Esophagus squamous epithelium (tissue), 5 donors: Measurements from ENCODE around the gene IFIT3. TPM values are rescaled to one million over a fixed set of nuclear protein-coding genes. Genes with fewer than 3 reads are reported as not detected.

Source experiments
- DNase-seq: peaks from one replicate; lab custom pipeline; 2025; lab: John Stamatoyannopoulos, UW
- H3K27ac ChIP-seq, 4 donors: fragments of 200-600 bp; sonication (generic); one replicate each; pipeline ENCODE4 v1.5.1; 2016 to 2019; ENCODE audit warnings: mild to moderate bottlenecking in 1 of 4
- H3K27me3 ChIP-seq, 4 donors: fragments of 200-600 bp; sonication (generic); 1 replicate in 3 of 4; 2 replicates in 1 of 4; pipeline versions ENCODE4 v1.5.1 to v1.6.0; 2017 to 2021; ENCODE audit warnings: antibody characterized with exemption in 1 of 4
- H3K36me3 ChIP-seq, 3 donors: fragments of 200-600 bp; sonication (generic); one replicate each; pipeline ENCODE4 v1.5.1; 2016 to 2019
- H3K4me1 ChIP-seq, 3 donors: fragments of 200-600 bp; sonication (generic); one replicate each; pipeline ENCODE4 v1.5.1; 2017 to 2019
- H3K4me3 ChIP-seq, 4 donors: fragments of 200-600 bp; sonication (generic); 1 replicate in 3 of 4; 2 replicates in 1 of 4; pipeline ENCODE4 v1.5.1; 2016 to 2019; ENCODE audit warnings: mild to moderate bottlenecking in 2 of 4, moderate library complexity in 1 of 4
- H3K9me3 ChIP-seq, 3 donors: fragments of 200-600 bp; sonication (generic); one replicate each; pipeline ENCODE4 v1.5.1; 2016 to 2019
- CTCF ChIP-seq, 6 experiments: fragments of 450-650 bp in 4 of 6; fragments of 200-600 bp in 2 of 6; sonication (generic) in 2 of 6; IDR thresholded peaks; one replicate each; pipeline ENCODE4 v1.5.1; 2016 to 2019; ENCODE audit warnings: antibody characterized with exemption in 6 of 6, mild to moderate bottlenecking in 4 of 6, moderate library complexity in 4 of 6
- POLR2A ChIP-seq, 4 donors: fragments of 450-650 bp; IDR thresholded peaks; one replicate each; pipeline ENCODE4 v1.6.1; 2017; ENCODE audit warnings: antibody characterized with exemption in 4 of 4, mild to moderate bottlenecking in 4 of 4, moderate library complexity in 3 of 4
- WGBS, 2 donors: methylation state at CpG; one replicate each; pipeline ENCODE4 v1.1.5; 2018; 5-methylcytosine and 5-hydroxymethylcytosine counted together
- intact Hi-C: fragments of 100-400 bp; cut with DNase I; formaldehyde crosslinking; loops from one replicate; pipeline ENCODE4 v1.15.0; 2022
- total RNA-seq, 4 donors: library from RNA; depleted of rRNA; stranded (reverse); fragments of >200 nt; gene quantifications; one replicate each; pipeline ENCODE4 v1.1.0, GENCODE V29; 2016
- donor health status: DM: yes; HTN: yes; CAD: no.

The IFIT3 gene
- total RNA-seq, 4 donors from 2014 or later: 1.0 to 14.6 (median 4.2) TPM

DNA sequence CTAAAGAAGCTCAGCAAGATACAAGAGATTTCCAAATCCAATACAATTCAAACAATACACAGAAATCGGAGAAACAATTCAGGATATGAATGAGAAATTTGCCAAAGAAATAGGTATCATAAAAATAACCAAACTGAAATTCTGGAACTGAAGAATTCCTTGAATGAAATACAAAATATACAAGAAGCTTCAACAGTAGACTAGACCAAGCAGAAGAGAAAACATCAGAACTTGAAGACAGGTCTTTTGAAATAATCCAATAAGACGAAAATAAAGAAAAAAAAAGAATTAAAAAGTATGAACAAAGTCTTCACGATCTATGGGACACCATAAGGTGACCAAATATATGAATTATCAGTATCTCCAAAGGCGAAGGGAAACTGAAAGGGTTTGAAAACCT is 28.8 kb upstream of the IFIT3 start:
- 82 to 84% methylated on average over 4 of the region's 4 CpGs for WGBS, 2 donors

GRCh38 chr10:89301232-89301631 is 26.6 kb upstream of the IFIT3 start:
- peak overlapping the region; percentile 39 to 66 (median 48) for H3K4me3 ChIP-seq
- intact Hi-C loops: no loop called here
- no peaks in the 10 kb centered on the region for H3K27me3 ChIP-seq
- TF ChIP-seq POLR2A (IDR thresholded peaks at IDR 0.05): no peak
- no peak for TF ChIP-seq CTCF (IDR thresholded peaks at IDR 0.05)
- H3K27ac ChIP-seq: peak overlapping the region; percentile 85 to 92 (median 89)
- peaks cover 0 to 7% (median 0%) of the 10 kb centered on the region in 3 donors for H3K36me3 ChIP-seq
- WGBS, 2 donors: 0 to 5% methylated on average over 2 of the region's 2 CpGs
- peaks cover 16 to 46% (median 21%) of the 10 kb centered on the region in 3 donors for H3K4me1 ChIP-seq
- no peak for DNase-seq
- H3K9me3 ChIP-seq: no peaks in the 10 kb centered on the region

More for the DNA sequence above, 28.8 kb upstream of the IFIT3 start:
- Histone ChIP-seq H3K27me3 (no peaks in the 10 kb centered on the region), H3K4me1 (peaks cover 23 to 54% (median 24%) of the 10 kb centered on the region in 3 donors), H3K4me3 (no peak overlapping the region), H3K27ac (no peak overlapping the region), H3K36me3 (no peaks in the 10 kb centered on the region), H3K9me3 (no peaks in the 10 kb centered on the region)
- intact Hi-C loops: no loop called here
- TF ChIP-seq POLR2A (IDR thresholded peaks at IDR 0.05): no peak
- TF ChIP-seq CTCF (IDR thresholded peaks at IDR 0.05): no peak
- DNase-seq: no peak

GRCh38 chr10:89301721-89302445 is 25.9 kb upstream of the IFIT3 start, which contains the start of gene IFIT2:
Gene IFIT2, plus strand, starts transcription at chr10:89302046. Its CDS starts 78 bp downstream, at chr10:89302124.
- Histone ChIP-seq H3K27me3 (no peaks in the 10 kb centered on the region), H3K4me1 (peaks cover 16 to 40% (median 21%) of the 10 kb centered on the region in 3 donors), H3K9me3 (no peaks in the 10 kb centered on the region), H3K4me3 (peak within 1 kb of the TSS; percentile 39 to 66 (median 48)), H3K36me3 (peaks cover 0 to 13% (median 6%) of the 10 kb centered on the region in 3 donors), H3K27ac (peak within 1 kb of the TSS; percentile 85 to 92 (median 89))
- TF ChIP-seq POLR2A (IDR thresholded peaks at IDR 0.05): peak in 3 of 4 donors; percentile 27 to 55 (median 39)
- TF ChIP-seq CTCF (IDR thresholded peaks at IDR 0.05): peak in 1 of 6 experiments; percentile 2
- intact Hi-C loops: no loop called here
- no peak for DNase-seq
- 1% methylated on average over 10 of the region's 10 CpGs for WGBS, 2 donors

GRCh38 chr10:89302625-89303024 is 25.2 kb upstream of the IFIT3 start:
- TF ChIP-seq CTCF (IDR thresholded peaks at IDR 0.05): no peak
- TF ChIP-seq POLR2A (IDR thresholded peaks at IDR 0.05): no peak
- intact Hi-C loops: no loop called here
- Histone ChIP-seq H3K9me3 (no peaks in the 10 kb centered on the region), H3K4me1 (peaks cover 16 to 34% (median 21%) of the 10 kb centered on the region in 3 donors), H3K27ac (peak overlapping the region; percentile 85 to 92 (median 89)), H3K36me3 (peaks cover 0 to 20% (median 7%) of the 10 kb centered on the region in 3 donors), H3K27me3 (no peaks in the 10 kb centered on the region), H3K4me3 (peak overlapping the region; percentile 39 to 66 (median 48))
- WGBS, 2 donors: 7% methylated on average over 3 of the region's 3 CpGs
- DNase-seq: no peak

DNA sequence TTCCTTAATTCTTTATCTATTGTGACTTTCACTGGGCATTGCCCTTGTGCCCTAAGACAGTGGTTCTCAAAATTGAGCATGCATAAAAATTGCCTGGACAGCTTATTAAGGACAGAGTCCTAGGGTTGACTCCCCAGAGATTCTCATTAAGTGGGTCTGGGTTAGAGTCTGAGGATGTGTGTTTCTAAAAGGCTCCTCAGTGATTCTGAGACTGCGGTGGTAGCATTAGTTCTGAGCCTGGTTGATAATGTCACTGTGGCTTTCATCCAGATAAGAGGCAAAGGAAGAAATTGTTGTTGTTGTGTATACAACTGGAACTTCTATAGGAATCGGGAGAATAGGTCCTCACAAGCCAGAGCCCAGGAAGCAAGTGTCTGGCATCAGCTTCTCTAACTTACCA is 24.6 kb upstream of the IFIT3 start:
- Histone ChIP-seq H3K4me1 (peaks cover 16 to 34% (median 21%) of the 10 kb centered on the region in 3 donors), H3K27ac (peak overlapping the region in 2 of 4 donors; percentile 88 to 92), H3K9me3 (no peaks in the 10 kb centered on the region), H3K27me3 (no peaks in the 10 kb centered on the region), H3K4me3 (peak overlapping the region in 3 of 4 donors; percentile 48 to 66 (median 49)), H3K36me3 (peaks cover 0 to 26% (median 7%) of the 10 kb centered on the region in 3 donors)
- intact Hi-C loops: no loop called here
- no peak for DNase-seq
- WGBS, 2 donors: 58 to 85% methylated on average over 2 of the region's 2 CpGs
- TF ChIP-seq CTCF (IDR thresholded peaks at IDR 0.05) (no peak), POLR2A (IDR thresholded peaks at IDR 0.05) (no peak)
